Fibroblast of villous mesenchyme (primary cell): ENCODE measurements around the gene PMVK. TPM values are rescaled to one million over a fixed set of nuclear protein-coding genes. Genes with fewer than 3 reads are reported as not detected.

Source experiments
- DNase-seq: peaks from one replicate; pipeline ENCODE4 v3.0.0-alpha.2; 2010; ENCODE audit warnings: low read depth
- H3K4me3 ChIP-seq: 2 replicates; pipeline ENCODE4 v1.5.1; 2011; ENCODE audit warnings: low read depth, mild to moderate bottlenecking, low read length
- CTCF ChIP-seq: IDR thresholded peaks from 2 replicates; pipeline ENCODE4 v1.5.1; 2012; ENCODE audit warnings: low read depth, mild to moderate bottlenecking, low read length; ENCODE audit not compliant: insufficient read depth
- total RNA-seq: library from RNA; depleted of rRNA; stranded (reverse); fragments of >200 nt; gene quantifications from 2 replicates; pipeline ENCODE4 v1.2.3, GENCODE V29; 2012

Gene PMVK
- total RNA-seq, 1 donor: 8.2 TPM

GRCh38 chr1:154964359-154964758 is 27.8 kb upstream of the PMVK start:
- no peak for DNase-seq
- H3K4me3 ChIP-seq: no peak overlapping the region
- no peak for TF ChIP-seq CTCF

GRCh38 chr1:154963643-154964042 is 27.1 kb upstream of the PMVK start:
- DNase-seq: no peak
- no peak for TF ChIP-seq CTCF
- no peak overlapping the region for H3K4me3 ChIP-seq

- no peak overlapping the region for H3K4me3 ChIP-seq
- no peak for TF ChIP-seq CTCF
- DNase-seq: no peak
Observed at GRCh38 chr1:154962795-154963330, 26.3 kb upstream of the PMVK start.

GRCh38 chr1:154962156-154962749 is 25.7 kb upstream of the PMVK start:
- TF ChIP-seq CTCF: no peak
- no peak for DNase-seq
- H3K4me3 ChIP-seq: peak overlapping the region; percentile 73

- peak; percentile 26 for TF ChIP-seq CTCF
- peak; percentile 74 for DNase-seq
- H3K4me3 ChIP-seq: peak within 1 kb of the TSS; percentile 73
Observed at GRCh38 chr1:154961207-154962155, 25.0 kb upstream of the PMVK start, which contains the start of gene PYGO2. Gene PYGO2 (minus strand): TSS chr1:154961782. CDS start chr1:154961576, 206 bp downstream.

GRCh38 chr1:154960446-154961136 is 24.1 kb upstream of the PMVK start:
- no peak for TF ChIP-seq CTCF
- H3K4me3 ChIP-seq: peak overlapping the region; percentile 73
- DNase-seq: no peak
